ENCODE data around the gene ITM2C.

ITM2C gene

DNA sequence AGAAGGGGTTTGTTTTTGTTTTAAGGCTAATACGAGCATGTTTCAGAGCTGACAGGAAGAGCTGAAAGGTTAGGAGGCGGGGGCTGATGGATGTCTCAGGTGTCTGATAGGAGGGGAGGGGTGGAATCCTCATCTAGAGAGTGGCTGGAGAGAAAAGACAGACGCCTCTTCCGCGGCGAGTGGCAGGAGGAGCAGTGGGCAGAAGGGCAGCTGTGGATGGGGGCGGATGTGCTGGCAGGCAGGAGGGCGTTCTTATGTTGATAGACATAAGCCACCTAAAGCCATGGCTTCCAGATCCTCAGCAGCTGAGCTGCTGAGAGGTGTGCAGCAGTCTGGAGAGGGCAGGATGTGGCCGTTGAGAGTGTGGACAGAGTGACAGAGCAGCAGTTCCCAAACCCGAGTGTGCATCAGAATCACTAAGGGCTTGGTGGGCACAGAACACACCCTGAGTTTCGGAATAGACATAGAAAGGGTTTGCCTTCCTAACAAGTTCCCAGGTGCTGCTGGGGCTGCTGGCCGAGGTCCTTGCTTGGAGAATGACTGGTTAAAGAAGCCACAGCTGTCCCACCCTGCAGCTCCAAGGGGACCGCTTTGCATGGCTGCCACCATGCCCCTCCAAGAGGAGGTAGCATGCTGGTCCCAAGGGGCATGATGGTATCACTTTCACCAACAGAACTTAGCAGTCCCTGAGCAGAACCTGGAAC lies 3.0 kb upstream of the ITM2C start:
- no peak for DNase-seq

DNA sequence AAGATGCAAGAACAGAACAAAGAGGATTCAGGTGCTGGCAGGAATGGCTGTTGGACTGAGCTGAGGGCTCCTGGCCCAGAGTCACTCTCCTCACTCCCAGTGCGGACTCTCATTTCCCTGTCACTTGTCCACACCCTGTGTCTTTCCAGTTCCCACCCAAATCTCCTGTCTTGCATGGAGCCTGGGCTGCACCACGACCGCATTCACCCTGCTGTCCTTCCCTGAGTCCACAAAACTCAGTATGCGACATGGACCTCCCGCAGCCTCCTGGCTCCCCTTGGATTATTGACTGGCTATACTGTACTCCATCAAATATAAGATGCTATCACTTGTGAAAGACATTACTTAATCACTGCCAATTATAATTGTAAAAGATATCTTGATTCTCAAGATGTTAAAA lies 2.5 kb upstream of the ITM2C start:
- no peak for DNase-seq

DNA sequence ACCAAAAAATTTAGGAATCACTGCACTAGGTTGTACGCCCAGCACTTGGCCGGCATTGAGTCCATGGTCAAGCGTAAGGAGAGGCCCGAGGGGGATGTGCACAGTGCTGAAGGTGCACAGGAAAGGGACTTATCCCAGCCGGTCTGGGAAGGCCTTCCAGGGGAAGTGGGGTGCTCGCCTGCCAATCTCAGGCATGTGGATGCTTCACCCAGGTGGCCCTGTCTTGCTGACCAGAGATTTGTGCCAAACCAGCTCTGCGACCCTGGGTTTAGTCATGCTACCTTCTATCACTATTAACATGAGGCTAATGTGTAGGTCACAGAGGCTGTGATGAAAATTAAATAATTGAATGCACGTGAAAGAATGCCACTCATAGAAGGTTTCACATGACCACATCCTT lies 1.7 kb upstream of the ITM2C start:
- DNase-seq, result no peak

DNA sequence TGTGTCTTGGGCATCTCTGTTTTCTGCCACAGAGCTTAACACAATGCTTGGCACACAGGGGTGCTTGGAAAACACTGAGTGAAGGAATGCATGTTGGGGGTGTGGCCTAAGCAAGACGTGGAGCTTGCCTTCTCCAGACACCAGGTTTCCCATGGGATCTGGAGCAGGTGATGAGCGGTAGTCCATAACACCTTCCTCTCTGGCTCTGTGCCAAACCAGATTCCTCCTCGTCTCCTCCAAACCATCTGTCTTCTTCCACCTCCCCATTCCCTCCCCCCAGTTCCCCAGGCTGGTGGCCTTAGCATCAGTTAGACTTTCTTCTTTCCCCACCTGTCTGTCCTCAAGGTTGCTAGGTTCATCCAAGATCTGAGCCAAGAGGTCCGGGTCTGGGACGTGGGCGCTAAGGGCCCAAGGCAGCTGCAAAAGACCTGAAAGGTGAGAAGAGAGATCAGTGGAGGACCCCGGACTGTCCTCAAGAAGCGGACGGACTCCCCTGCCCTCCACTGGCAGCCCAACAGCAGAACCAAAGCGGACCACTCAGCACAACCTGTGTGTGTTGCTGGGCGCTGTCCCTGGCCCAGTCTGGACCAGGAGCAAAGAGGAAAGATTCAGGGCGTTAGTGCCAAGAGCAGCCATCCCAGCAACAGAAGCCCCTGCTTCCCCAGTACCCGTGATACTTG lies 1.2 kb upstream of the ITM2C start:
- DNase-seq, result no peak

DNA sequence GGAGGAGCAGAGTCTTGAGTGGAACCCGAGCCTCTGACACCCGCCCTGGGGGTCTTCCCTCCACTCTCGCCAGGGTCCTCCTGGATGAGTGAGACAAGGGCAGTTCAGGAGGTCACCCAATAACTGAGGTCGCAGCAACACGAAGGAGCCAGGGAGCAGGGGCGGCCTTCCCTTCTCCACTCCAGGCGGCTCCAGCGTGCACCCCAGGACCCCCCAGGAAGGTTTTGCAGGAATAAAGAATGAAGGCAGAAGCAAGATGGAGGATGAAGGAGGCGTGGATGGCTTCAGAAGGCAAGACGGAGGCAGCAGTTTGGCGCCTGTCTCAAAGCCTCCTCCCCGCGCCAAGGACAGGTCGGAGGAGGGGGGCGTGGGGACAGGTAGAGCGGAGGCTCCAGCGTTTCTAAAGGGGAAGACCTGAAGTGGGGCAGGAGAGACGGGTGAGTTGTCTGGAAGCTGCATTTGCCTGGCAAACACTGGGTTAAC lies 579 bp upstream of the ITM2C start:
- no peak for DNase-seq

DNA sequence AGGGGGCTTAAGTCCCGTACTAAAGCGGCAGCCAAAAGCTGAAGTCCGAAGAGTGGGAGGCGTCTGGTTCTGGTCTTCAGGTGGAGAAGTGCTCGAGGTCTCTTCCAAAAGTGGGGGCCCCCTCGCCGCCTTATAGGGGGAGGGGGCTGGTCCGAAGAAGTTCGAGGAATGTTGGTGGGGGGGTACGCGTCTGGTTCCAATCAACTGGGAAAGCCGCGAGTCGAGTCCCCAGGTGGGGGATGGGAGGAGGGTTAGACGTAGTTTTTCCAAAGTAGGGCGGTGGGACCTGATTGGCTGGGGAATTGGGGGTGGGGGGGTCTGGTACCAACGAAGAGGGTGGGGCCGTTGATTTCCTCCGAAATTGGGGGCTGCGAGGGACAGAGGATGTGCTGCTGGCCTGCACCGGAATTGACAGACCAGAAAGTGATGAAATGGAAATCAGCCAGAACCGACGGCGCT lies 594 bp downstream of the ITM2C start:
- DNase-seq, result no peak

DNA sequence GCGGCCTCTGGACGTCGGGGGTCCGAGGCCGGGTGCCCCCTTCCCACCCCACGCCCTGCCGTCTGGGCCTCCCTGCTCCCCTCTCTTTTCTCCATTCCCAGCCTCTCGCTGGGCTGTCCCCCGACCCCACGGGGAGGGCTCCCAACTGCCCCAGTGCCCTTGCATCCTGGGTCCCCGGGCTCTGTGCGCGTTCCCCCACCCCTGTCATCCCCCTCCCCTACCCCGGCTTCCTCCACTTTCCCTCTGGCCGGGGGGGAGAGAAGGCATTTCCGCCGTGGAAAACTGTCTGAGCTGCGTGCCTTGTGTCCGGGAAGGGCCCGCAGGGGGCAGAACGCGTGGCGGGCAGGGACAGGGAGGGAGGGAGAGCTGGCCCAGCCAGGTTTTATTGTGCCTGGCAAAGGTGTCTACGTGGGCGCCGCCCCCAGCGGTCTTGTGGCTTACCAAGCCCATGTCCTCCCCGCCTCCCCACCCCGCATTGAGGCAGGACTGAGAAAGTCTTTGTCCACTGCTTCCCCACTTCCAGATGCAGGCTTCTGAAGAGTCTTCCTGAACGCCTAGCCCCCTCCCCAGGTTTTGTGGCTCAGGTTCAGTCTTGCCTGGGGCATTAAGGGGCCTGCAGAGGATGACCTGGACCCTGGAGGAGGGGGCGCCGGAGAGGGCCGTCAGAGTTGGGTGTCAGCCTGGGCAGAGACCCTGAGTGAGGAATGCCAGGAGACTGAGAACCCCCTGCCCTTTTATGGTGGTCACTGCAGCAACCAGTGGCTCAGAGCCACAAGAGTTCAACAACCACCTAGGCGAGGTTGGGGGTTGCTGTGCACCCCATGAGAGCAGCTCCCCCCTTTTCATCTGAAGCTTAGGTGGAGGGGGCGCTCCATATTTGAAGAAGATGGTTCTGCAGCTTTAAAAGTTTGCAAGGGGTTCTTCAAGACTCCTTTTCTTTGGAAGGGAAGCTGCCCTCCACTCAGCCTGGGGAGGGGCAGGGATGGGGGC lies 1.3 kb downstream of the ITM2C start:
- no peak for DNase-seq

DNA sequence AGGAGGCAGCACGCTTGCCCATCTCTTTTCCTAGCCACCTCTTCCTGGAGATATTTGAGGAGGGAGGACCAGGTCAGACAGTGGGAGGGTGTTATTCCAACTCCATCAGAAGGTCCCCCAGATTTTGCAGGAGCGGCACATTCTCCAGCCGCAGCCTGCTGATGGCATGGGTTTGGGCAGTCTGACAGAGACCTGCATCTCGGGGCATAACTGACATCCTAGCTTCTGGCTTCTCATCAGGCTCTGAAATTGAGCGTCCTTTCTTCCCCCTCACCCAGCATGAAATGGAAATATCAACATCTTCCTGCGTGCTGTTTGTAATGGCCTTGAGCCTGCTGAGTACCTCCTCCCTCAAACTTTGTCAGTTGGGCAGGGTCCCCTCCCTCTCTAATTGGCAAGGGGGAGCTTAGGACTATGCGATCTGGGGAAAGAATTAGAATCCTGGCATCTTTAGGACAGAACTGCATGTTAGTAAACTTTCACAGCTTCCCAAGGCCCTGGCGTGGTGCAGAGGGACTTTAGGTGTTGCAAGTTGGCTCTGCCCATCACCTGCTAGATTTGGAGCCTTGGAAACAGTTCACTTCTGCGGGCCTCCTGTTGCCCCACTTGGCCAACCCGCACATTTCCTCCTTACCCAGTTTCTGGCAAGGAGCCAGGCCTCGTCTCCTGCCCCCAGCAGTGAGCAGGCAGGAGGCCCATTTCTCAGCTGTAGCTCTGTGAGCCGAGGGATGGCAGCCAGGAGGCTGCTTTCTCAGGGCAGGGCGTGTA lies 2.2 kb downstream of the ITM2C start:
- no peak for DNase-seq

DNA sequence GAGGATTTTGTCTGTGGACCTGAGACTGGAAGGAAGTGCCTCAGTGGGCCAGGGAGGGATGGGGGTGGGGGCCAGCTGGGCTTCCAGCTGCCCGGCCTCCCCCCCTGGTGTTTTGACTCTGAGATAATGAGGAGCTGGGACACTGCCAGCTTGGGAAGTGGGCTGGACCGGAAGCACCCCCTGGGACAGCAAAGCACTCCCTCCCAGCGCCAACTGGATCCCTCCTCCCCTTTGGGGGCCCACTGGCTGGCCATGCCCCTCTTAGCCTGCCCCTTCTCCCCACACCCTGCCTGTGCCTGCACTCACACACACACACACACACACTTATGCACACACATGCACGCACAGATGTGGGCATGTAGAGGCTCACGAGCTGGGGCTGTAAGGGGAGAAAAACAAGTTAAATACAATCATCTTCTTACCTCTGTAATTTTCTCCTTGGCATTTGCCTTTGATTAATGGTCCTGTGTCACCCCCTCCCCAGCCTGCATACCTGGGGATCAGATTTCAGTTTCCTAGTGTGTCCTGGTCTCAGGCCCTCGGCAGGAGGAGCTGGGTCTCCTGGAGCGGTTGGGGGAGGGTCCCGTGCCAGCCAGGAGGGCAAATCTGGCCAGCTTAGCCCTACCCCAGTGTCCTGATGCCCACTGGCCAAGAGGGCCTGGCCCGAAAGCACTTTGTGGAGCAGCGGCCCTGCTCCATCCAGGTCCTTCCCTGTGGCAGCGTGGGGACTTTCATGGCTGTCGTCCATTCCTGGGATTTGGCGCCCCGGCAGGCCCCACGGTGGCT lies 3.6 kb downstream of the ITM2C start:
- DNase-seq, result no peak

DNA sequence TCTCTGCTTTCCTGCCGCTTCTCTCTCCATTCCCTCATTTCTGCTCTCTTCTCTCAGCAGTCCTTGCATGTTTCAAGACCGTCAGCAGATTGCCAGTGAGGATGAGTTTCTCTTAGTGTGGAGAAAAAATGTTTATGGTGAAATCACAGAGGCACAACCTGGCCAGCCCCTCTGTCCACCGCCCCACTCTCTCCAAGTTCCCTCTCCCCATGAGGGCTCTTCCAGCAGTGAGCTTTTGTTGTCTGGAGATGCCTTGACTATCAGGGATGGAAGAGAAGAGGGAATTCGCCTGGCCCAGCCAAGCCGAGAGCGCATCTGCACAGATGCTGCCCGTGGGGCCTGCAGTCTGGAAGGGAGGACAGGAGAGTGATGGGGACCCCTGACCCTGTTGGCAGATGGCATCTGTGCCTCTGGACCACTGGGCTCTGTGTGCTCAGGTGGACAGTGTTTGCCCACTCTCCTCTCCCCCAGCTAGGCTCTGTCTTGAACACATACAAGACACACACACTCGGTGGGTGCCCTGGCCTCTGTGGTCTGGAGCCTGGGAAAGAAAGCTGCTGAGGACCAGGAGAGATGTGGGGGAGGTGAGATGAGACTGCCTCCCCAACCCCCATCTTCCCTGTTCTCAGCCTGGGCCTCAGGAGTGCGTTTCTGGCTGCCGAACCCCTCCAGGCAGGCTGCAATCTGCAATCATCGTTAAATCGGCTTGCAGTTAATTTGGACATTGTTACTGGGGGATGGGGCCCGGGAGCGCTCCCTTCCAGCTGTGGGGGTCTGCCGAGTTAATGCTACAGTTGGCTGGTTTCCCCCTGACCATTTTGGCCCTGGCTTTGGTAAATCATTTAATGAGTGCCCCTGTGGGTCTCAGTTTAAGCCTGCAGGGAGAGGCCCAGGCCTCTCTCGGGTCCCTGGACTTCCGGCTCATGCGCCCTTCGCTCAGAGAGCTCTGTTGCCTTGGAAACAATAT lies 4.5 kb downstream of the ITM2C start:
- DNase-seq, result no peak

DNA sequence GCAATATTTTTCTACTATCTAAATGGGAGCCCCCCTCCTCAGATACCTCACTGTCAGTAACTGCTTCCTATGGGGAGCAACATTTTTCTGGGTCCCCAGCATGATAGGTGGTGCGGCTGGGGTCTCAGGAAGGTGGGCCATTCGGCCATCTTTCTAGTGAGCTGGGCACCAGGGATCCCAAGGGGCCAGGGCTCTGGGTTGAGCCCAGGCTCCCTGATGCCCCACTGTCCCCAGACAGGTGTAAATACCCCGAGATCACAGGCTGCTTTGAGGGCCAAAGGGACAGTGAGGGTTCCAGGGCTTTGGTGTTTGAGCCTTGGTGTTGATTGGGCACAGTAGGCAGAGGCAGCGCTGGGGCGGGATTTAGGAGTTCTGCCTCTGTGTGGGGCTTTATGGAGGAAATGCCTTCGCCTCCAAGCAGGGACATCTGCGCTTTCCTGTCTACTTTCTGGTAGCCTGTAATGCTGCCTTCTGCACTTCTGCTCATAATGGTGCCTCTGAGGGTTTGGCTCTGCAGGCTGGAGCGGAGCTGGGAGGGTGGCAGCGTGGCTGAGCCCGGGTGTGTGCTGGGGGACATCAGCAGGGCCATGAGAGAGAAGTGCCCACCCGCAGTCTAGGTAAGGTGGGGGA lies 5.3 kb downstream of the ITM2C start:
- no peak for DNase-seq

DNA sequence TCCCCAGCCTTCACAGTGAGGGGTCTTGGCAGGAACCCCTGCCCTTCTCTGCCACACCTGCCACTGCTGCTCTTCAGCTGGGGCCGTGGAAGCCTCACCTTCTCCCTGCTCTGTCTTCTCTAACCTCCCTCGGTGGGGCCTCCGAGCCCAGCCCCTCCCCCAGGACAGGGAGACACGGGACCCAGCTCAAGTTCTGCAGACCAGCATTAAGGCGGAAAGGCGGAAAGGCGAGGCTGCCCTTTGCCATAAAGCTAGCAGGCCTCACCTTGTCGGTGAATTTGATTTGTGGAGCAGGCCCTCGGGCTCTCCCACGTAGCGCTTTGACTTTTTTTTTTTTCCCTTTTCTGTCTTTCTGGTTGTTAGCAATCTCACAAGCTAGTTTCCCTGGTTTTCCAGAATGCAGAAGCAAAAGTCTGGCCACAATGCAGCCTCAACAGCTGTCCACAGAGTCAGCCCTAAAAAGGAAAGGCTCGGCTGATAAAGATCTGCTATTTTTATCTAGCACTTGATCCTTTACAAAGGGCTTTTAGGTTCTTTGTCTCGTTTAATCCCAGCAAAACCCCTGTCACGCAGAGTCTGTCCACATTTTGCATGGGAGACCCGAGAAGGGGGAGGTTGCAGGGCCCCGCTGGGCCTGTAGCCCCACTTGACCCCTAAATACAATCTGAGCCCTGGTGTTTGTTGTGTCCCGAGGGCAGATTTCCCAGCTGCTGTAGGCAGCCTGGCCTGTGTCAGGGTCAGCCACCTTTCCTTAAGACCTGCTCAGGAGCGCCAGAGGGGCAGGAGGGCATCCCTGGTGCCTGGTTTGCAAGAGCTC lies 6.0 kb downstream of the ITM2C start:
- no peak for DNase-seq

DNA sequence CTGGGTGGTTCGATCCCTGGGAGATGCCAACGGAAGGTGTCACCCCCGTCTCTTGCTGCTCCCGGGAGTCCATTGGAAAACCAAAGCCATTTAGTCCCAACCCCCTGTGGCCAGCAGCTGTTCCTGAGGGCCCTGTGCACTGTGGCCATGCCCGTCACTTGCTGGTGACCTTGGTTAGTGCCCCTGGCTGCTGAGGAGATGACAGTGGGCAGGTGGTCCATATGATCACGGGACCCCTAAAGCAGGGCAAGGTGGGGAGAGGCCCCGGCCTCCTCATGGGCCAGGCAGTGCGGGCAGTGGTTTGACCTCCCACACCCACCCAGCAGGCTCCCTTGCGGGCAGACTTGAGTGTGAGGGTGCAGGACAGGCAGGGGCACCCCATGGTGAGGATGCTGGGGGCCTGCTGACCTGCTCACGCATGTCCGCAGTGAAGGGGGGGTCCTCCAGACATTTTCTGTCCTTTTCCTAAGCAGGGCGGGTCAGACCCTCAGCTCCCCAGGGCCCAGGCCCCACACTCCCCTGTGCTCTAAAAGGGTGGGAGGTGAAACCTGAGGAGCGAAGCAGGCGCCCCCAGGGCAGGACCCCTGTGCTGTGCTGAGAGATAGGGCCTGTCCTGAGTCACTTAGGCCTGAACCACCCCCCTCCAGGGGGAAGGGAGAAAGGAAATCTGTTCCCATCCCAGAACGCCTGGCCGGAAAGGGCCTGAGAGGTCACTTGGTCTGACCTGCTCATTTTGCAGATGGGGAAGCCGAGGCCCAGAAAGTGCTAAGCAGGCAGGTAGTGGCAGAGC lies 6.8 kb downstream of the ITM2C start:
- DNase-seq, result no peak

DNA sequence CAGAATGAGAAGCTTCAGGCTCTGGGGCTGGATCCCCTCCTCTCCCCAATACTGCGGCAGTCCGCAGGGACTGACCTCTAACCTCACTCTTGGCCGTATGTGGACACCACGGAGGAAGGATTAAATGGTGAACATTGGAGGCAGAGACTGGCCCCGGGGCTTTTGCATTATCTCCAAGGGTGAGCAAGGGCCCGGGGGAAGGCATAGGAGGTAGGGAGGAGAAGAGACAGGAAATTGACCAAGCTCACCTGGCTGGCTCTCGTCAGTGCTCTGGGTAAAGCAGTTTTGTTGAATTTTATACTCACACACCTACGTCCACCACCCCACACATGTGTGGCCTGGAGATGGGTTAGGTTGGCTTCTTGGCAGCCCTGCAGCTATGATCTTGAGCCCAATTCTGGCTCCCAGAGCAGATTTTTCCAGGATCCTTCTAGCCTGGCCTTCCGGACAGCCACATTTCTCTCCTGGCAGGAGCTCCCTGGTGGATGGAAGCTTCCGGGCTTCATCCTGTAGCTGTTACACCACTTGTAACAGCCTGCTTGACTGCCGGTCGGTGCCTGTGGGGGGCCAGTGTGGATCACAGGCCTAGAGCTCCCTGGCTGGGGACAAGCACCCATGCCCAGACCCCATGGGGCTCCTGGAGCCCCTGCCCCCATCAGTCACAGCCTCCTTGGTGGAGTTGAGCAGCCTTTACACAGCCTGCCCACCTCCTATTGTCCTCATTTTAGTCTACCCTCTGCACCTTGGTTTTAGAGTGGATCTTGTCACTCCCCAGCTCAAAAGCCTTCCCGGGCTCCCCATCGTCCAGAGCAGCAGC lies 7.6 kb downstream of the ITM2C start:
- no peak for DNase-seq

DNA sequence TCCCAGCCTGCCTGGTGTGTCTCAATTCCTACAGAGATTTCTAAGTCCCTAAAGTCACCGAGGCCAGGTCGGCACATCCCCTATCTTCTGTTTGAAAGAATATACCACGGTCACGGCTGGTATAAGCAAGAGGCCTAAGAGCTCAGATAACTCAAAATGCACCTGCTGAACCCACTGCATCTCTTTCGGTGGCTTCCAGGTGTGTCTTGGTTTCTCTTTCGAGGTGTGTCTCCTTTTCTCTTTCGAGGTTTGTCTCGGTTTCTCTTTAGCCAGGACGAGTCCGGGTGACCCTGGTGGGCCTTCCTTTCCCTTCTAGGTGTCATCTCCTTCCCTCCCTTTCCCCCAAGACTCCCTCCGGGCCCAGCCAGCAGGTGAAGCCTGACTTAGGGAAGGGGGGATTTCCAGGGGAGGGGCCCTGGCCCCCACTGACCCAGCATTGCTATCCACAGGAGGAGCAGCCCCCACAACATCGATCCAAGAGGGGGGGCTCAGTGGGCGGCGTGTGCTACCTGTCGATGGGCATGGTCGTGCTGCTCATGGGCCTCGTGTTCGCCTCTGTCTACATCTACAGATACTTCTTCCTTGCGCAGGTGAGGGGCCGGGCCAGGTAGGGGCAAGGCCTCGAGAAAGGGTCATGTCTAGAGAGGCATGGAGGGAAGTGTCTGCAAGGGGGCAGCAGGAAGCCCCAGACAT lies 8.4 kb downstream of the ITM2C start:
- DNase-seq, result no peak

DNA sequence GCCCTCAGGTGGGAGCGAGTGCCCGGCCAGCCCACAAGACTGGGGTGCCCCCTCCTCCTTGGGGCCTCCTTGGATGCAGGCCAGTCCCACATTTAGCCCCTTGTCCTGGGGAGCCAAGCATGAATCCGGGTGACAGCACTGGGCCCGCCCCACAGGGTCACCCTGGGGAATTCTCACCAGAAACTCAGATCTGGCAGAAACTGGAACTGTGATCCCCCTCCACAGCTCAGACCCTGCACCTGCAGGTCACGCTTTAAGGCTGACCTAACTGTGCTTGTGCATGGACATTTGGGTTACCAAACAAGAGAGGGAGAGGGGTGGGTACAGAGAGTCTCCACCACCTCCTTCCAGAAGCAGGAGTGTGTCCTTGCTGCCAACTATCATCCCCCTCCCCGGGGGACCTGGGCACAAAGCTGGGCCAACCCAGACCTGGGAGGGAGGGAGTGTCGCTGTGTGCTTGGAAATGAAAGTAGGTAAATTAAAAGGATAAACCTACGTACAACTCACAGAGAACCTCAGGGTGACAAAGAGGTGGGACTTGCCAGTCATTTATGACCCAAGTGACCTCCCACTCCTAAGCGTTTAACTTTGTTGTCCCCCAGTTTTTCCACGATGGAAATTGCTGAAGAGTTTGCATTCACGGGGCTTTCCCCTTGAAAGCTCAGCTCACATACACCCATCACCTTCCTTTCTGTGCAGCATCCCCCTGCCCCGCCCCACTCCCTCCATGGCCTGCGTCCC lies 9.1 kb downstream of the ITM2C start:
- no peak for DNase-seq
